HG03457 (cell line): ENCODE data around the gene CHAF1A.

Source experiments
- ATAC-seq: cut with Tn5 transposase; IDR thresholded peaks from one replicate; pipeline ENCODE4 v1.9.1; 2021; ENCODE audit warnings: moderate number of reproducible peaks; ENCODE audit not compliant: unreplicated experiment

The CHAF1A gene, protein sequence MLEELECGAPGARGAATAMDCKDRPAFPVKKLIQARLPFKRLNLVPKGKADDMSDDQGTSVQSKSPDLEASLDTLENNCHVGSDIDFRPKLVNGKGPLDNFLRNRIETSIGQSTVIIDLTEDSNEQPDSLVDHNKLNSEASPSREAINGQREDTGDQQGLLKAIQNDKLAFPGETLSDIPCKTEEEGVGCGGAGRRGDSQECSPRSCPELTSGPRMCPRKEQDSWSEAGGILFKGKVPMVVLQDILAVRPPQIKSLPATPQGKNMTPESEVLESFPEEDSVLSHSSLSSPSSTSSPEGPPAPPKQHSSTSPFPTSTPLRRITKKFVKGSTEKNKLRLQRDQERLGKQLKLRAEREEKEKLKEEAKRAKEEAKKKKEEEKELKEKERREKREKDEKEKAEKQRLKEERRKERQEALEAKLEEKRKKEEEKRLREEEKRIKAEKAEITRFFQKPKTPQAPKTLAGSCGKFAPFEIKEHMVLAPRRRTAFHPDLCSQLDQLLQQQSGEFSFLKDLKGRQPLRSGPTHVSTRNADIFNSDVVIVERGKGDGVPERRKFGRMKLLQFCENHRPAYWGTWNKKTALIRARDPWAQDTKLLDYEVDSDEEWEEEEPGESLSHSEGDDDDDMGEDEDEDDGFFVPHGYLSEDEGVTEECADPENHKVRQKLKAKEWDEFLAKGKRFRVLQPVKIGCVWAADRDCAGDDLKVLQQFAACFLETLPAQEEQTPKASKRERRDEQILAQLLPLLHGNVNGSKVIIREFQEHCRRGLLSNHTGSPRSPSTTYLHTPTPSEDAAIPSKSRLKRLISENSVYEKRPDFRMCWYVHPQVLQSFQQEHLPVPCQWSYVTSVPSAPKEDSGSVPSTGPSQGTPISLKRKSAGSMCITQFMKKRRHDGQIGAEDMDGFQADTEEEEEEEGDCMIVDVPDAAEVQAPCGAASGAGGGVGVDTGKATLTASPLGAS

DNA sequence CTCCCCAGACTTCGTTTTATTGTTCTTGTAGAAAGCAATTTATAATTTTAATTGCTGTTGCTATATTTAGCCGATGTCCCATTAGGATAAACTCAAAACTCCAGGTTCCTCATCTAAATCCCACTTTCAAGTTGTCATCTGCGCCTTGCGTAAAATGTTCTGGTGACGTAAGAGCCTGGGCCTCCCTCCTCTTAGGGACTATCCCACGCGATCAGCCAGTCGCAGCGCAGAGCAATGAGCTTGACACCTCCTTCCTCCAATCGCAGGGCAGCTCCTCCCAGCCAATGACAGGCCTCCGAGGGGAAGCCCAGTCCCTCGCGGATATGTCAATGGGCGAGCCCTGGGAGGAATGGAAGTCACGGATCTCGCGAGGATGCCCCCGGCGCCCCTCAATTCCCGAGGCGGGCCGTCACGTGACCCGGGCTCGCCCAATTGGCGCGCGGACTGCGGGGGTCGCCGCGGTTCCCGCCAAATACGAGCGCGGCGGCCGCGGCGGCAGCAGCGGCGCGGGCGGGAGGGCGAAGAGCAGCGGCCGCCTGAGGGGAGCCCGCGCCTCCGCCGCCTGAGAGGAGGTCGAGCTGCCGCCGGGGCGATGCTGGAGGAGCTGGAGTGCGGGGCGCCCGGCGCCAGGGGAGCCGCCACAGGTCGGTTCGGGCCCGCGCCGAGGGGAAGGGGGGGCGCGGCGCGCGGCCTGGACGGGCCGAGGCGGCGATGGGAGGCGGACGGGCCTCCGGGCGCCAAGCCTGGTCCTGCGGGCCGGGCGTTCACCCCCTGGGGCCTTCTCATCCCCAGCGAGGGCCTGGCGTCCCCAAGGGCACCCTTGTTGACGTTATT lies at the start of gene CHAF1A:
Gene CHAF1A (plus strand): TSS at position 470 of the 834 bp plus-strand sequence. CDS start 123 bp downstream, at position 593.
- ATAC-seq, result peak; percentile 66

DNA sequence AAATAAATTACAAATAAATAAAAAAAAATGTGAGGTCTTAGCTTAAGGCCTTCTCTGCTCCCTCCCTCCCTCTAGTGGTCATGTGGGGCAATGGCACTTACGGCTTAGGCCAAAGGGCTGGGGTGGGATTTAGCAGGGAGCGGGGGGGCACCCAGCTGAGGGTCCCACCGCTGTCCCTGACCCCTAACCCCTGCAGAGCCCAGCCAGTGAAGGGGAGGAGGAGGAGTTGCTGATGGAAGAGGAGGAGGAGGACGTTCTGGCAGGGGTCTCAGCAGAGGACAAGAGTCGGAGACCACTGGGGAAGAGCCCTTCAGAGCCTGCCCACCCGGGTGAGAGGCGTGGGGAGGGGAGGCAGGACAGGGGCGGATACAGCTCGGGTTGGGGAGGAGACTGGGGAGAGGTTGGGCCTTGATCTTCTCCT lies 49.7 kb upstream of the CHAF1A start:
- no peak for ATAC-seq

DNA sequence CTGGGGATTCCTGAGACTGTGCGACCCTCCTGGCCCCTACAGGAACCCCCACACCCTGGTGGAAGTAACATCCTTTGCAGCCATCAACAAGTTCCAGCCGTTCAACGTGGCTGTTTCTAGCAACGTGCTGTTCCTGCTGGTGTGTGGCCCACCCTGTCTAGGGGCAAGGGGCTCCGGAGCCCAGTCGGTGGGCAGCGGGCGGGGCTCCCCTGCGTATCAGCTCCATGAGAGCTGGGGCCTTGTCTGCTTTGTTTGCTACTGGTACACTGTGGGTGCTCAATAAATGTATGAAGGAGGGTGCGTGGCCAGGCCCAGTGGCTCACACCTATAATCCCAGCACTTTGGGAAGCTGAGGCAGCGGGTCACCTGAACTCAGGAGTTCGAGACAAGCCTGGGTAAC lies 48.2 kb upstream of the CHAF1A start:
- ATAC-seq, result no peak

DNA sequence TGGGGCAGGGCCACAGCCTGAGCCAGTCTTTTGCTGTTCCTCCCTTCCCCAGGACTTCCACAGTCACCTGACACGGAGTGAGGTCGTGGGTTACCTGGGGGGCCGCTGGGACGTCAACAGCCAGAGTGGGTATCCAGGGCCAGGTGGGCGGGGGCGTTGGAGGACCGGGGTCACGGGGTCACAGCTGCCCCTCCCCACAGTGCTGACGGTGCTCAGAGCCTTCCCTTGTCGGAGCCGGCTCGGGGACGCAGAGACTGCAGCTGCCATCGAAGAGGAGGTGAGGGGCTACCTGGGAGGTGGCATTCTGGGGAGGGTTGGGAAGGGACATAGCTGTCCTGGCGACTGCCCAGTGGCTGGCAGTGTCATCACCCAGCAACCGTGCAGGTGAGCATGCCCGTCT lies 47.5 kb upstream of the CHAF1A start:
- no peak for ATAC-seq

DNA sequence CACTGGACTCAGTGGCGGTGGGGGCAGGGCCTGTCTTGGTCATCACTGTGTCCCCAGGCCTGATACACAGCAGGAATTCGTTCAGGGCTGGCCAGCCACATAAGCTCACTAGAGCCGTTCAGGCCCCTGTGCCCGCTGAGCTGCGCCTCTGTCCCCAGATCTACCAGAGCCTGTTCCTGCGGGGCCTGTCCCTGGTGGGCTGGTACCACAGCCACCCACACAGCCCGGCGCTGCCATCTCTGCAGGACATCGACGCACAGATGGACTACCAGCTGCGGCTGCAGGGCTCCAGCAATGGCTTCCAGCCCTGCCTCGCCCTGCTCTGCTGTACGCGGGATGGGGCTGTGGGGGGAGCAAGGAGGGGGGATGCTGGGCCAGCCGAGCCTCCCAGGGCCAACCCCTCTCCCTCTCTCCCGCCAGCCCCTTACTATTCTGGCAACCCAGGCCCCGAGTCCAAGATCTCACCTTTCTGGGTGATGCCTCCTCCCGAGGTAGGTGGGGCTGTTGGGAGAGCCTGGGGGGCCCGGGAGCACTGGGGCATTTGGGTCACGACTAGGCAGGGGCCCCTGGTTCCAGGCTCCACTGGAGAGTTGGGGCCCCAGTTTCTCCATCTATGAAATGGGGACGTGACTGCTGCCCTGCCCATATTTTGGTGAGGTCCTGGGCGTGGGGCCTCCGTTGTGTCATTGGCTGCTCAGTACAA lies 45.2 kb upstream of the CHAF1A start:
- ATAC-seq, result no peak

DNA sequence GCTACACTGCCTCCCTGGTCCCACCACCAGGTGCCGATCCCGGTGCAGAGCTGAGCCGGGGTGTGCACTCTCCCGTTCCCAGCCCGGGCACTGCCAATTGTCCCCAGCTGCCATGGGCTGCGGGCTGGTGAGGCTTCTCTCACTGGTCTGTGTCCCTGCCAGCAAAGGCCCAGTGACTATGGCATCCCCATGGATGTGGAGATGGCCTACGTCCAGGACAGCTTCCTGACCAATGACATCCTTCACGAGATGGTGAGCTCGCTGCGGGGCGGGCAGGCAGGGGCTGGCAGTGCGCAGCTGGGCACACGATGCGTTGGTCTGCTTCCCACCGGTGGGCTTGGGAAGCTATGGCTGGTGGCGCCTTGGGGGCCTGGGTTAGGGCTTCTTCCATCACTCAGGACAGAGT lies 44.5 kb upstream of the CHAF1A start:
- ATAC-seq, result no peak

DNA sequence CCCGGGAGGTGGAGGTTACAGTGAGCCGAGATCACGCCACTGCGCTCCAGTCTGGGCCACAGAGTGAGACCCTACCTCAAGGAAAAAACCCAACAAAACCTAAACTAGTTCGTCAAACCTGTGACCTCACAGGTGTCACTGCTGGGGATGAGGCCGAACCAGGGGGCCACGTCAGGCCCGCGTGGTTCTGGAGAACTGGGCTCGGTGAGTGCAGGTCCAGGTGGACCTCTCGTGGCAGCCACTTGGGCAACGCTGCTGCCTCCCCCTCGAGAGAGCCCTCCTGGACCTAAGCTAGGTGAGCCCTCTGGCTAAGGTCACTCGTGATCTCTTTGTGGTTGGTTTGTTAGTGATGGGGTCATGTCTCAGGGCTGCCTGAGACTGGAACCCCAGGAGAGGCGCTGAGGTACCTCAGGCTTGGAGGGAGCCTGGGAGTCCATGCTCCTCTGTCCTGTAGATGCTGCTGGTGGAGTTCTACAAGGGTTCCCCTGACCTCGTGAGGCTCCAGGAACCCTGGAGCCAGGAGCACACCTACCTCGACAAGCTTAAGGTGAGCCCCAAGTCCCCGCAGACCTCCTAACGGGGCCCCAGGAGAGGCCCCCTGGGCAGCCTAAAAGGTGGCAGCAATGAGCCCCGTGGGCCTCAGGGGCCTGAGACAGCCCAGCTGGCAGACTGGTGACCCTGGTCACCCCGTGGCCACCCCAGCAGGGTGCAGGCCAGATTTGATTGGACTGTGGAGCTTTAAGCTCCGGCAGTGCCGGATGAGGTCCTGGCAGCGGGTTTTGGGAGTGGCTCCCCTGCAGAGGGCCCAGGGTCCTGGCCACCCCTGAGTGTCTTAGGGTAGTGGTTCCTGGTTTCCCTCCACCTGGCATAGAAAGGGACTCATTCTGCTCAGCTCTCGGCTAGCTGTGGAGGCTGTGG lies 43.5 kb upstream of the CHAF1A start:
- ATAC-seq, result no peak

DNA sequence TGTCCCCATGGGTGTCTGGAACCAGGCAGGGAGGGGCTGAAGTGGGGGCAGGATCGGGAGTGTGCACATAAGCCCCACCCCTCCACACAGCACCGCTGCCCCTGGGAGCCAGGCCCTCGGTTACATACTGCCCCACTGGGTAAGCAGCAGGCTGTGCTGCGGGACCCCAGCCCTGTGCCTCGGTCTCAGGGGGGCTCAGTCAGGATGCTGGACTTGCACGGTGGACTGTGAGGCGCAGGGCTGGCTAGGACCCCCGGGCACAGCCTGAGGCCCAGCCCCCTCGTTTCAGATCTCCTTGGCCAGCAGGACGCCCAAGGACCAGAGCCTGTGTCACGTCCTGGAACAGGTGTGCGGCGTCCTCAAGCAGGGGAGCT lies 42.8 kb upstream of the CHAF1A start:
- no peak for ATAC-seq

DNA sequence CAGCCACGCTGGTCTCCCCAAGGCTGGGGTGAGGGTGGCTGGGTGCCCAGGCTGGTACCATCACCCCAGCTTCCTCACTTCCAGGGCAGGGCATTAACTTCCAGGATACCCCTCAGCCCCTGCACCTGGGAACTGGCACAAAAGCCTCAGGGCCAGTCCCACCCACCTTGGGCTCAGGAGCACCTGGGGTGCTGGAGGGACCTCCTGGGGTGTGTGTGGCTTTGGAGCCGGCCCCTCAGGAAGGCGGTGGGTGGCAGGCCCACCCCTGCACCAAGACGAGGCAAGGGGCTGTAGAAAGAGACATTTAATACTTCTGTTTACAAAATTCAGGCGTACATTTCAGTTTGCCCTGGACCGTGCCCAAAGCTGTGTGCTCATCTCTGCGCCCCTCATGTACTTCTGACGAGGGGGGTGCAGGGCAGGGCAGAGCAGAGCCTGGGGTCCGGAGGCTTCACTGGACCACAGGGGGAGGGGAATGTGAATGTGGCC lies 42.3 kb upstream of the CHAF1A start:
- no peak for ATAC-seq

DNA sequence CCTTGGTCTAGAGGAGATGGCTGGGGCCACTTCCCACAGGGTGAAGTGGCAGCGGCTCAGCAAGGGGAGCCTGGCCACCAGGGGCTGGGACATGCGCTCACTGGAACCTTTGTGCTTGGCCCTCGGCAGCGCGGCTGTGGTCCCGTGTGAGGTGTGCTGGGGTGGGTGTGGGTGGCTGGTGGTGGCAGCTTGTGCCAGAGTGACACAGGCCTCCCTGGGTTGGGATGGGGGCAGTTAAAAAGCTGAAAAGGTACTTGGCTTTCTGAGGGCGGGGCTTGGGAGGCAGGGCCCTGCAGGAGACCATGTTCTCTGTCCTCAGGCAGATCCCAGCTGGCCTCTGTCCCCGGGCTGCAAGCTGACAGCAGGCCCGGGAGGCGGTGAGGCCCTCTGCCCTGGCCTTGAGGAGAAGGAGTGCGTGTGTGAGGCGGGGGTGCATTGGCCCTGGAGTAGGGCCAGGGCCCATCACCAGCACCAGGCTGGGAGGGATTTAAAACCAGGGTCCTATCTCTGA lies 41.7 kb upstream of the CHAF1A start:
- ATAC-seq, result no peak

DNA sequence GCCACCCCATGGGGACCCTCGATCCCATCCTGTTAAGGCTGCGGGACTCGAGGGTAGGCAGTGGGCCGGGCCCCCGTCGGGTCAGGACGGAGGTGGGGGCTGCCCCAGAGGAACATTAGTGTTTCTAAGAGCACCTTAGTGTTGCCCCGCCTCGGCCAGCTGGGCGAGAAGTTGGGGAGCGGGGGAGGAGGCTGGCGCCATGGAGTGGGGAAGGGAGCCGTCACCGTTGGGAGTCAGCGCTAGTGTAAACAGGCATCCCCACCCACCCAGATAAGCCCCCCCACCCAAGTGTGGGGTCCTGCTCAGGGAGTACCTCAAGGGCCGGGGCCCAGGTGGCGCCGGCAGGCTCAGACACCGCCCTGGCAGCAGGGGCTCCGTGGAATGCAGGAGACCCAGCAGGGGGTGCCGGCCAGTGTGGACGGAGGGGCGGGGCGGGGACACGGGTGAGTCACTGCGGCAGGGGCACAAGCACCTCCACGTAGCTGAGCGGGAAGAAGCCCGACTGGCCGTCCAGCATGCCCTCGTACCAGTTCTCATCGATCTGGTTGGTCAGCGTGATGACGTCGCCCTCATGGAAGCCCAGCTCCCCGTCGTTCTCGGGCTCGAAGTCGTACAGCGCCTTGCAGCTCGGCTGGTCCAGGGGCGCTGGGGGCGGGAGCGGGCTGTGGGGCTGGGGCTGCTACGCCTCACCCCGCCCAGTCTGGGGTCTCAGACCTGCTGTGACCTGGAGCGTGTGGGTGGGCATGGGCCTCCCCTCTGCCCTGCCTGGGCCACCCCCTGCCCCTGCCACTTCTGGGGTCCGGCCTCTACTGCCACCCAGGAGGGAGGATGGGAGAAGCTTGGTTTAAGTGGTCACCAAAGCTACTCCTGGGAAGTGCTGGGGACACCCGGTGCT lies 41.0 kb upstream of the CHAF1A start:
- ATAC-seq, result no peak

DNA sequence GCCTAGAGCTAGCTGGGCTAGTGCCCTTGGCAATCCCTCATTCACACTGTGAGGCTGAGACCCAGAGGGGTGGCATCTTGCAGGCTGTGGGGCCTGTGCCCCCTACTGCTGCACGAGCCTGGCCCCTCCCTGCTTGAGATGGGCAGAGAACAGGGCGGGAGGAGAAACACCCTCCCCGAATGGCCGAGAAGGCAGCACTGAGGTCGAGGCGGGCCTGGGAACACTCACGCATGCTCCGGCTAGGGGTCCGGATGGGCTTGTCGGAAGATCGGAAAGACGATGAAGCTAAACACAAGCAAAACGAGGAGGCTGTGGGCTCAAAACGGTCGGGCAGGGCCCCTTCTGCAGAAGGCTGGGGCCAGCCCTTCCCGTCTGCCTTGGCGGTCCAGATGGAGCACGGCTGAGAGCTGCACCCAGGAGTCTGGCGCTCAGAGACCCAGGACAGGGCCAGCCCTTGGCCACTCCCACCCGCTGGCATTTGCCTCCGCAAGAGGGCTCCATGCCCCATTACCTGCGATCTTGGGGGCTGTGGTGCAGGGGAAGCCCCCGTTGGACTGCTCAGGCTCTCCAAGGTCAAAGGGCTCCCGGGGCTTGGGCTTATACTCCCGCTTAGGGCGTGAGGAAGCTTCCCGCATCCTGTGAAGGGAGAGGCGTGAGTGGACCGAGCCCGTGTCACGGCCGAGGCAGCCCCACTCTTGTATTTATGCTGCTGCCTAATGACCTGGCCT lies 40.2 kb upstream of the CHAF1A start:
- no peak for ATAC-seq

DNA sequence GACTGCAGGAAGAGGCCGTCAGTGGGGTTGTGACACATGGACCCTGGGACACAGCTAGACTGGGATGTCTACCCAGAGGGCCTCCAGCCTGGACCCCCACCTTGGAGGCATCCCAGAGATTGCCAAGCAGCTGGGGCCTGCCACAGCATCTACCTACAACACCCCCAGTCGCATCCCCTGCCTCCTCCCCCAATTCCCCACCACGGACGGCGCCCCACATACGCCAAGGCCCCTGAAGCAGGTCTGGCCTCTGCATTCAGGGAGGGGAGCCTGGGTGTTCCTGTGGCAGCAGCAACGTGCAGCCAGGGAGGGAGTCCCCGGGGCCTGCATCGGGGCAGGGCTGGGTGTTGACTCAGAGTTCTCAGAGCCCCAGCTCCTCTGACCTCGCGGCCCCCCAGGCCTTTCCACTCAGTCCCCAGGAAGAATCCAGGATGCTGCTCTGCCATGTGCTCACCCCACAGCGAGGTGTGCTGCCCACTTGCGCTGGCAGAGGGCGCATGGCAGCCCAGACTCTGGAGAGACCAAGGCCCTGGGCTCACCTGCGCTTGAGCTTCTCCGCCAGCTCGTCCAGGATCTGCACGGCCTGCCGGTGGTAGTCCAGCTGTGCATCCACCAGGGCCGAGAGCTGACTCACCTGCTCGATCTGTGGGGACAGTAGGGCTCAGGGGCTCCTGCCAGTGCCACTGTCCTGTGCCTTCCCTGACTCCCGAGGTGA lies 39.5 kb upstream of the CHAF1A start:
- ATAC-seq, result no peak

DNA sequence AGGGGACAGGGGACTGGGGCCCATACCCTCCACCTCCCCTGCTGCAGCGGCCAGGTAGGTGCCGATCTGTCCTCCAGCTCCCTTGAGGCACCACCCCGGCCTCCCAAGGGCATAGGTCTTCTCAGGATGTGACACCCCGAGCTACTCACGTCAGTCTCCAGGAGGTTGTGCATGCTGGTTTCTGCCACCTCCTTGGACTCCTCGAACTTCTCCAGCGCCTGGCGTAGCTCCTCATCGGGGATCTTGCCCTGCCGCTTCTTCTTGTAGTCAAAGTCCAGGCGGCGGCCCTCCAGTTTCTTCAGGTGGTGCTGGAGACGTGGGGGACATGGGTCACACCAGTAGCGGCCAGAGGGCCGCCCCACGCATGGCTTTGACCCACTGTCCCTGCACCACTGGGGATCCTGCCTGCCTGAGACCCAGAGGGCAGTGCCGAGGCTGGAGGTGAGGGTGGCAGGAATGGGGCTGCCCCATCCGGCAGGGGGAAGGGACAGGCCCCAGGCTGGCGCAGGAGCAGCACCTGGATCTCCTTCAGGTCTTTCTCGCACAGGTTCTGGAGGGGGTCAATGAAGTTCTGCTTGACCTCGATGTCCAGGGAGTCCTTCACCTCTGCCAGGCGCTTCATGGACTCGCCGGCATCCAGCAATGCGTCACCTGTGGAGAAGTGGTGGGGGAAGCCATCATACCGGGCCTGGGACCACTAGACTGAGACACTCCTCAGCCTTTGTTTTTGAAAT lies 38.7 kb upstream of the CHAF1A start:
- ATAC-seq, result no peak

DNA sequence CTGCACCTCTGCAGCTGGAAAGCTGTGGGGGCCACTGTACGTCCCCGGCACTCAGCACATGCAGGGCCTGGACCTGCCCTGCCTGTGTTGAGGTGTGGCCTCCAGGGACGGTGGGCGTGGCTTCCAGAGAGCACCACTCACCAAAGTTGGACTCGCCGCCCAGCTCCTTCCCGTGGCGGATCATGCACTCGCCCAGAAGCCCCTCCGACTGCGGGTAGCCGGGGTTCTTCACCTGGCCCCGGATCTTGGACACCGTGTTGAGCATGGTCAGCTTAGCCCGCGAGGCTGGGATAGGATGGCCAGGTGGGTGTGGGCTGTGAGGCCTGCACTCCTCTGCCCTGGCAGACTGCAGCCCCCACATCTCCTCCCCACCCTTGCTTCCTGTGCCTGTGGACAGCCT lies 37.1 kb upstream of the CHAF1A start:
- ATAC-seq, result no peak
